WTC11 (cell line): ENCODE data around the gene RHOF. TPM values are rescaled to one million over a fixed set of nuclear protein-coding genes. Genes with fewer than 3 reads are reported as not detected.

Experiments used
- ATAC-seq: fragments of 200-7000 bp; cut with Tn5 transposase; 2 replicates; pipeline ENCODE4 v1.10.0; 2021; ENCODE audit warnings: mild to moderate bottlenecking, moderate library complexity
- CTCF ChIA-PET: fragments of 300-600 bp; sonication (Branson Sonifier 250); formaldehyde crosslinking; loops from one replicate; lab custom pipeline; 2021; ENCODE audit warnings: antibody characterized with exemption; lab: Charles Lee
- POLR2A ChIA-PET: fragments of 350-600 bp; sonication (Branson Sonifier 250); formaldehyde crosslinking; loops from one replicate; lab custom pipeline; 2021; ENCODE audit warnings: antibody characterized with exemption; lab: Charles Lee
- DNase-seq: peaks from one replicate; pipeline ENCODE4 v3.0.0; 2021; ENCODE audit warnings: low spot score
- H3K27ac Mint-ChIP-seq: 2 replicates; pipeline ENCODE4 v1.8.0; 2021; ENCODE audit warnings: mixed read lengths
- H3K27me3 Mint-ChIP-seq: 2 replicates; pipeline ENCODE4 v1.8.0; 2021; ENCODE audit warnings: low read depth, mild to moderate bottlenecking, moderate library complexity, mixed read lengths
- H3K36me3 Mint-ChIP-seq: 2 replicates; pipeline ENCODE4 v1.8.0; 2021; ENCODE audit warnings: mixed read lengths
- H3K4me1 Mint-ChIP-seq: 2 replicates; pipeline ENCODE4 v1.8.0; 2022; ENCODE audit warnings: mixed read lengths
- H3K4me3 Mint-ChIP-seq: 2 replicates; pipeline ENCODE4 v1.8.0; 2021; ENCODE audit warnings: mild to moderate bottlenecking, moderate library complexity, mixed read lengths
- H3K9me3 Mint-ChIP-seq: 2 replicates; pipeline ENCODE4 v1.8.0; 2021; ENCODE audit warnings: mixed read lengths
- ATF3 ChIP-seq: sonication (generic); formaldehyde crosslinking; conservative IDR thresholded peaks from 2 replicates; pipeline ENCODE4 v1.8.1; 2022; ENCODE audit warnings: mild to moderate bottlenecking, missing genetic modification reagents
- CBFB ChIP-seq: sonication (generic); formaldehyde crosslinking; IDR thresholded peaks from 2 replicates; pipeline ENCODE4 v1.8.1; 2022; ENCODE audit warnings: mild to moderate bottlenecking, low read depth, missing genetic modification reagents
- FOXK1 ChIP-seq: sonication (generic); formaldehyde crosslinking; IDR thresholded peaks from 2 replicates; pipeline ENCODE4 v1.8.0; 2022; ENCODE audit warnings: mild to moderate bottlenecking, moderate library complexity, missing genetic modification reagents
- GABPB1 ChIP-seq: sonication (generic); formaldehyde crosslinking; IDR thresholded peaks from 2 replicates; pipeline ENCODE4 v1.8.1; 2023; ENCODE audit warnings: mild to moderate bottlenecking, missing genetic modification reagents
- GTF2I ChIP-seq: fragments of 250-450 bp; sonication (Bioruptor Pico); conservative IDR thresholded peaks from 2 replicates; pipeline ENCODE4 v1.4.0; 2021; ENCODE audit warnings: mild to moderate bottlenecking
- HMGXB4 ChIP-seq: sonication (generic); formaldehyde crosslinking; IDR thresholded peaks from 2 replicates; pipeline ENCODE4 v1.8.1; 2023; ENCODE audit warnings: mild to moderate bottlenecking, moderate library complexity, missing genetic modification reagents
- IRF2 ChIP-seq: sonication (generic); formaldehyde crosslinking; IDR thresholded peaks from 2 replicates; pipeline ENCODE4 v1.8.0; 2022; ENCODE audit warnings: low read depth, missing genetic modification reagents, borderline replicate concordance
- NR3C1 ChIP-seq: sonication (generic); formaldehyde crosslinking; conservative IDR thresholded peaks from 2 replicates; pipeline ENCODE4 v1.8.1; 2023; ENCODE audit warnings: low read depth, mild to moderate bottlenecking, missing genetic modification reagents
- ZNF121 ChIP-seq: sonication (generic); formaldehyde crosslinking; IDR thresholded peaks from 2 replicates; pipeline ENCODE4 v1.8.0; 2023; ENCODE audit warnings: missing genetic modification reagents
- ZNF232 ChIP-seq: sonication (generic); formaldehyde crosslinking; IDR thresholded peaks from 2 replicates; pipeline ENCODE4 v1.8.0; 2022; ENCODE audit warnings: mild to moderate bottlenecking, missing genetic modification reagents
- ZNF263 ChIP-seq: sonication (generic); formaldehyde crosslinking; IDR thresholded peaks from 2 replicates; pipeline ENCODE4 v1.8.1; 2022; ENCODE audit warnings: low read depth, mild to moderate bottlenecking, moderate library complexity, missing genetic modification reagents
- ZNF416 ChIP-seq: fragments of 250-450 bp; sonication (Bioruptor Pico); IDR thresholded peaks from 2 replicates; pipeline ENCODE4 v1.9.0; 2021; ENCODE audit warnings: mild to moderate bottlenecking, inconsistent platforms
- total RNA-seq: library from RNA; stranded (reverse); gene quantifications from 3 replicates; pipeline ENCODE4 v1.2.3, GENCODE V29; 2021
- TF ChIP-seq, protein P1 (sequence below): fragments of 250-450 bp; sonication (Bioruptor Pico); IDR thresholded peaks from 2 replicates; pipeline ENCODE4 v1.9.0; 2021; ENCODE audit warnings: mild to moderate bottlenecking
- TF ChIP-seq, protein P2 (sequence below): sonication (generic); formaldehyde crosslinking; IDR thresholded peaks from 2 replicates; pipeline ENCODE4 v1.8.0; 2022; ENCODE audit warnings: mild to moderate bottlenecking, missing genetic modification reagents
- TF ChIP-seq, protein P3 (sequence below): sonication (generic); formaldehyde crosslinking; IDR thresholded peaks from 2 replicates; pipeline ENCODE4 v1.8.1; 2022; ENCODE audit warnings: mild to moderate bottlenecking, missing genetic modification reagents, moderate library complexity, borderline replicate concordance

RHOF gene
- total RNA-seq, 1 experiment from 2014 or later, result 45.3 TPM

DNA sequence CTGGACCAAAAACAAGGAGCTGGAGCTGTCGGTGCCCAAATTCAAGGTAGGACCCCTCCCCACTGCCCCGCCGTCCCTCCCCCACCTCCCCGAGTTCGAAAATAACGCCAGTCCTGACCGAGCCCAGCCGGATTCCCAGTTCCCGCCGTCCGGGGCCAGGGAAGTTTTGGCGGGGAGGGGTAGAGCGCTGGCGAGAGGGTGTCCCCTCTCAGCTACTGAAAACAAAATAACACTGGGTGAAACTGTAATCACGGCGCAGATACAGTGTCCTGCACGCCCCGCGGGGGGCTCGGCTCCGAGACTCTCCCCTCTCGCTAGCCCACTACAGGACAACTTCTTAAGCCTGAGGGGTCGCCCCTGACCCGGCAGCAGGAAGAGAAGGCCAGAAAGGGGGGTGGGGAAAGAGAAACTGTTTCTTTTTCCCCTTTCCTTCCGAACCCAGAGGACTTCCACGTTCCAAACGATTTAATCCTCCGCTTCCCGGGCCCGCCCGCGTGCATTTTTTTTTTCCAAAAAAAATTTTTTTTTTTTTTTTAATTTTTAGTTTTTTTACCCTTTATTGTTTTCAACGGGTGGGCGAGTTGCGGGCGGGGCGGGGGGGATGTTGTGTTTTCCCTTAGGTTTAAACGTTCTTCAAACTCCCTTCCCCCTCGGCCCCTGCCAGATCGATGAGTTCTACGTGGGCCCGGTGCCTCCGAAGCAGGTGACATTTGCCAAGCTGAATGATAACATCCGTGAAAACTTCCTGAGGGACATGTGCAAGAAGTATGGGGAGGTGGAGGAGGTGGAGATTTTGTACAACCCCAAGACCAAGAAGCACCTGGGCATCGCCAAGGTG is 11.9 kb upstream of the RHOF start:
- peak overlapping the region; percentile 81 for H3K4me3 Mint-ChIP-seq
- TF ChIP-seq CBFB (CRISPR knock-in tag), result no peak
- TF ChIP-seq ATF3, result no peak
- TF ChIP-seq GTF2I (CRISPR knock-in tag), result no peak
- TF ChIP-seq, protein P1, sequence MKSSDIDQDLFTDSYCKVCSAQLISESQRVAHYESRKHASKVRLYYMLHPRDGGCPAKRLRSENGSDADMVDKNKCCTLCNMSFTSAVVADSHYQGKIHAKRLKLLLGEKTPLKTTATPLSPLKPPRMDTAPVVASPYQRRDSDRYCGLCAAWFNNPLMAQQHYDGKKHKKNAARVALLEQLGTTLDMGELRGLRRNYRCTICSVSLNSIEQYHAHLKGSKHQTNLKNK (CRISPR knock-in tag), result no peak
- peak overlapping the region; percentile 49 for H3K27ac Mint-ChIP-seq
- H3K36me3 Mint-ChIP-seq, result peaks cover 17% of the 10 kb centered on the region
- no peaks in the 10 kb centered on the region for H3K27me3 Mint-ChIP-seq
- POLR2A ChIA-PET, result interaction anchor here (8.7 kb wide), 1 partner anchor 7 kb away, joined by 161 read pairs; the partner anchor contains the start of gene RHOF
- ATAC-seq (no peak), DNase-seq (no peak)
- peaks cover 28% of the 10 kb centered on the region for H3K4me1 Mint-ChIP-seq
- CTCF ChIA-PET, result interaction anchor here (0.8 to 11.9 kb wide), 2 partner anchors 7 to 12 kb away, joined by 3 to 532 read pairs; partner anchors contain the start of genes RHOF and SETD1B
- no peaks in the 10 kb centered on the region for H3K9me3 Mint-ChIP-seq

GRCh38 chr12:121804417-121805111 is 11.1 kb upstream of the RHOF start:
- no peaks in the 10 kb centered on the region for H3K27me3 Mint-ChIP-seq
- ChIA-PET POLR2A (interaction anchor here (0.6 to 8.7 kb wide), 3 partner anchors 7 to 78 kb away, joined by 4 to 161 read pairs (median 38); partner anchors contain the start of gene RHOF), CTCF (interaction anchor here (11.9 to 12.5 kb wide), 2 partner anchors 3 to 6 kb away, joined by 532 read pairs; partner anchors contain the start of genes RHOF and SETD1B)
- DNase-seq (no peak), ATAC-seq (no peak)
- peak overlapping the region; percentile 81 for H3K4me3 Mint-ChIP-seq
- no peaks in the 10 kb centered on the region for H3K9me3 Mint-ChIP-seq
- H3K36me3 Mint-ChIP-seq, result peaks cover 16% of the 10 kb centered on the region
- no peak overlapping the region for H3K27ac Mint-ChIP-seq
- H3K4me1 Mint-ChIP-seq, result peaks cover 28% of the 10 kb centered on the region
- TF ChIP-seq FOXK1 (0 out of 2 replicates have a peak, but pooled peaks have one; percentile 18), NR3C1 (CRISPR knock-in tag) (no peak)

GRCh38 chr12:121803861-121804416 is 10.5 kb upstream of the RHOF start, which contains the start of gene SETD1B:
TSS of gene SETD1B (plus strand) at chr12:121804009. CDS start at chr12:121804738, 729 bp downstream.
- POLR2A ChIA-PET, result interaction anchor here (0.6 to 11.7 kb wide), 4 partner anchors 5 to 91 kb away, joined by 4 to 161 read pairs (median 22); partner anchors contain the start of genes RHOF and TMEM120B
- Mint-ChIP-seq H3K27me3 (no peaks in the 10 kb centered on the region), H3K4me1 (peaks cover 33% of the 10 kb centered on the region), H3K4me3 (peak within 1 kb of the TSS; percentile 81), H3K27ac (peak within 1 kb of the TSS; percentile 100), H3K36me3 (peaks cover 10% of the 10 kb centered on the region; the same call in 1 of the 2 replicates), H3K9me3 (no peaks in the 10 kb centered on the region)
- DNase-seq, result no peak
- ATAC-seq, result peak; percentile 4
- TF ChIP-seq ZNF263, result peak; percentile 98
- 0 out of 2 replicates have a peak, but pooled peaks have one; percentile 31 for TF ChIP-seq ZNF416 (CRISPR knock-in tag)
- TF ChIP-seq GABPB1 (CRISPR knock-in tag), result no peak
- TF ChIP-seq IRF2 (CRISPR knock-in tag), result no peak
- TF ChIP-seq ZNF232, result no peak
- TF ChIP-seq ZNF121, result no peak
- CTCF ChIA-PET, result interaction anchor here (1.2 to 12.5 kb wide), 4 partner anchors 3 to 84 kb away, joined by 5 to 532 read pairs (median 270); partner anchors contain the start of genes PSMD9, RHOF and SETD1B

- peaks cover 11% of the 10 kb centered on the region for H3K36me3 Mint-ChIP-seq
- H3K9me3 Mint-ChIP-seq, result no peaks in the 10 kb centered on the region
- peaks cover 42% of the 10 kb centered on the region for H3K4me1 Mint-ChIP-seq
- H3K4me3 Mint-ChIP-seq, result peak overlapping the region; percentile 79
- peak overlapping the region; percentile 100 for H3K27ac Mint-ChIP-seq
- POLR2A ChIA-PET, result interaction anchor here (0.6 to 11.7 kb wide), 7 partner anchors 6 to 1172 kb away, joined by 3 to 161 read pairs (median 8); partner anchors contain the start of genes PSMD9, RHOF and TMEM120B
- peak; percentile 59 for ATAC-seq
- no peaks in the 10 kb centered on the region for H3K27me3 Mint-ChIP-seq
- CTCF ChIA-PET, result interaction anchor here (0.8 to 12.5 kb wide), 8 partner anchors 4 to 338 kb away, joined by 3 to 532 read pairs (median 6); partner anchors contain the start of genes PSMD9, RHOF and SETD1B
- DNase-seq, result peak; percentile 83
- TF ChIP-seq FOXK1 (peak; percentile 28; the same call in 1 of the 2 replicates), HMGXB4 (CRISPR knock-in tag) (0 out of 2 replicates have a peak, but pooled peaks have one; percentile 8)
- TF ChIP-seq, protein P2, sequence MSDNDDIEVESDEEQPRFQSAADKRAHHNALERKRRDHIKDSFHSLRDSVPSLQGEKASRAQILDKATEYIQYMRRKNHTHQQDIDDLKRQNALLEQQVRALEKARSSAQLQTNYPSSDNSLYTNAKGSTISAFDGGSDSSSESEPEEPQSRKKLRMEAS, result peak; percentile 41; the same call in 1 of the 2 replicates
- TF ChIP-seq, protein P1 (CRISPR knock-in tag), result no peak
- TF ChIP-seq, protein P3, sequence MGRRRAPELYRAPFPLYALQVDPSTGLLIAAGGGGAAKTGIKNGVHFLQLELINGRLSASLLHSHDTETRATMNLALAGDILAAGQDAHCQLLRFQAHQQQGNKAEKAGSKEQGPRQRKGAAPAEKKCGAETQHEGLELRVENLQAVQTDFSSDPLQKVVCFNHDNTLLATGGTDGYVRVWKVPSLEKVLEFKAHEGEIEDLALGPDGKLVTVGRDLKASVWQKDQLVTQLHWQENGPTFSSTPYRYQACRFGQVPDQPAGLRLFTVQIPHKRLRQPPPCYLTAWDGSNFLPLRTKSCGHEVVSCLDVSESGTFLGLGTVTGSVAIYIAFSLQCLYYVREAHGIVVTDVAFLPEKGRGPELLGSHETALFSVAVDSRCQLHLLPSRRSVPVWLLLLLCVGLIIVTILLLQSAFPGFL, result no peak
These were observed 9.6 kb upstream of the RHOF start for GRCh38 chr12:121802843-121803698.
